ENCODE results near the gene PTPN13.

The PTPN13 gene

GRCh38 chr4:86847571-86847970 is 253.5 kb downstream of the PTPN13 start:
- Mint-ChIP-seq H3K4me3 (no peak overlapping the region), H3K27me3 (ENCODE audit: low read depth) (no peaks in the 10 kb centered on the region), H3K36me3 (ENCODE audit: low read depth) (no peaks in the 10 kb centered on the region), H3K27ac (no peak overlapping the region), H3K4me1 (peaks cover 5% of the 10 kb centered on the region), H3K9me3 (no peaks in the 10 kb centered on the region)
- TF ChIP-seq CTCF (IDR thresholded peaks at IDR 0.05; ENCODE audit: unreplicated experiment in 3 of 3) = no peak

GRCh38 chr4:86848136-86848535 is 254.0 kb downstream of the PTPN13 start:
- Mint-ChIP-seq H3K4me1 (peaks cover 5% of the 10 kb centered on the region), H3K27me3 (ENCODE audit: low read depth) (no peaks in the 10 kb centered on the region), H3K36me3 (ENCODE audit: low read depth) (no peaks in the 10 kb centered on the region), H3K4me3 (no peak overlapping the region), H3K27ac (no peak overlapping the region), H3K9me3 (no peaks in the 10 kb centered on the region)
- TF ChIP-seq CTCF (IDR thresholded peaks at IDR 0.05; ENCODE audit: unreplicated experiment in 3 of 3) = no peak

GRCh38 chr4:86848732-86849619 is 254.9 kb downstream of the PTPN13 start, which contains the start of gene SLC10A6:
SLC10A6 (minus strand) TSS chr4:86849384; CDS start chr4:86849115, 269 bp downstream.
- Mint-ChIP-seq H3K9me3 (no peaks in the 10 kb centered on the region), H3K4me3 (no peak within 1 kb of the TSS), H3K27me3 (ENCODE audit: low read depth) (no peaks in the 10 kb centered on the region), H3K4me1 (peaks cover 5% of the 10 kb centered on the region), H3K36me3 (ENCODE audit: low read depth) (no peaks in the 10 kb centered on the region), H3K27ac (no peak within 1 kb of the TSS)
- no peak for TF ChIP-seq CTCF (IDR thresholded peaks at IDR 0.05; ENCODE audit: unreplicated experiment in 3 of 3)

- Mint-ChIP-seq H3K27me3 (ENCODE audit: low read depth) (no peaks in the 10 kb centered on the region), H3K36me3 (ENCODE audit: low read depth) (no peaks in the 10 kb centered on the region), H3K9me3 (no peaks in the 10 kb centered on the region), H3K27ac (no peak overlapping the region), H3K4me3 (no peak overlapping the region), H3K4me1 (no peaks in the 10 kb centered on the region)
- no peak for TF ChIP-seq CTCF (IDR thresholded peaks at IDR 0.05; ENCODE audit: unreplicated experiment in 3 of 3)
Observed at GRCh38 chr4:86853209-86853608, 259.1 kb downstream of the PTPN13 start.

GRCh38 chr4:86855572-86855971 is 261.5 kb downstream of the PTPN13 start:
- Mint-ChIP-seq H3K36me3 (ENCODE audit: low read depth) (no peaks in the 10 kb centered on the region), H3K27ac (no peak overlapping the region), H3K4me1 (no peaks in the 10 kb centered on the region), H3K27me3 (ENCODE audit: low read depth) (no peaks in the 10 kb centered on the region), H3K4me3 (no peak overlapping the region), H3K9me3 (no peaks in the 10 kb centered on the region)
- no peak for TF ChIP-seq CTCF (IDR thresholded peaks at IDR 0.05; ENCODE audit: unreplicated experiment in 3 of 3)

GRCh38 chr4:86856896-86857295 is 262.8 kb downstream of the PTPN13 start:
- H3K36me3 Mint-ChIP-seq (ENCODE audit: low read depth) = no peaks in the 10 kb centered on the region
- no peaks in the 10 kb centered on the region for H3K9me3 Mint-ChIP-seq
- no peaks in the 10 kb centered on the region for H3K27me3 Mint-ChIP-seq (ENCODE audit: low read depth)
- H3K27ac Mint-ChIP-seq = no peak overlapping the region
- no peak for TF ChIP-seq CTCF (IDR thresholded peaks at IDR 0.05; ENCODE audit: unreplicated experiment in 3 of 3)
- no peaks in the 10 kb centered on the region for H3K4me1 Mint-ChIP-seq
- no peak overlapping the region for H3K4me3 Mint-ChIP-seq
